WTC11 (cell line): Measurements from ENCODE around the gene SAFB. TPM values are rescaled to one million over a fixed set of nuclear protein-coding genes. Genes with fewer than 3 reads are reported as not detected.

Experiments
- ATAC-seq: fragments of 200-7000 bp; cut with Tn5 transposase; 2 replicates; pipeline ENCODE4 v1.10.0; 2021; ENCODE audit warnings: mild to moderate bottlenecking, moderate library complexity
- CTCF ChIA-PET: fragments of 300-600 bp; sonication (Branson Sonifier 250); formaldehyde crosslinking; loops from one replicate; lab custom pipeline; 2021; ENCODE audit warnings: antibody characterized with exemption; lab: Charles Lee
- POLR2A ChIA-PET: fragments of 350-600 bp; sonication (Branson Sonifier 250); formaldehyde crosslinking; loops from one replicate; lab custom pipeline; 2021; ENCODE audit warnings: antibody characterized with exemption; lab: Charles Lee
- DNase-seq: peaks from one replicate; pipeline ENCODE4 v3.0.0; 2021; ENCODE audit warnings: low spot score
- H3K27ac Mint-ChIP-seq: 2 replicates; pipeline ENCODE4 v1.8.0; 2021; ENCODE audit warnings: mixed read lengths
- H3K27me3 Mint-ChIP-seq: 2 replicates; pipeline ENCODE4 v1.8.0; 2021; ENCODE audit warnings: low read depth, mild to moderate bottlenecking, moderate library complexity, mixed read lengths
- H3K36me3 Mint-ChIP-seq: 2 replicates; pipeline ENCODE4 v1.8.0; 2021; ENCODE audit warnings: mixed read lengths
- H3K4me1 Mint-ChIP-seq: 2 replicates; pipeline ENCODE4 v1.8.0; 2022; ENCODE audit warnings: mixed read lengths
- H3K4me3 Mint-ChIP-seq: 2 replicates; pipeline ENCODE4 v1.8.0; 2021; ENCODE audit warnings: mild to moderate bottlenecking, moderate library complexity, mixed read lengths
- H3K9me3 Mint-ChIP-seq: 2 replicates; pipeline ENCODE4 v1.8.0; 2021; ENCODE audit warnings: mixed read lengths
- CREM ChIP-seq: sonication (generic); formaldehyde crosslinking; IDR thresholded peaks from 2 replicates; pipeline ENCODE4 v1.8.1; 2022; ENCODE audit warnings: mild to moderate bottlenecking, missing genetic modification reagents, moderate library complexity
- FOXP1 ChIP-seq: sonication (generic); formaldehyde crosslinking; IDR thresholded peaks from 2 replicates; pipeline ENCODE4 v1.8.0; 2022; ENCODE audit warnings: missing genetic modification reagents, mild to moderate bottlenecking, moderate library complexity, borderline replicate concordance
- GRHL2 ChIP-seq: fragments of 250-450 bp; sonication (Bioruptor Pico); IDR thresholded peaks from 2 replicates; pipeline ENCODE4 v1.8.0; 2022; ENCODE audit warnings: mild to moderate bottlenecking, moderate library complexity; ENCODE audit not compliant: insufficient replicate concordance, severe bottlenecking
- NFATC4 ChIP-seq: fragments of 250-450 bp; sonication (Bioruptor Pico); IDR thresholded peaks from 2 replicates; pipeline ENCODE4 v1.9.0; 2021; ENCODE audit warnings: mild to moderate bottlenecking
- OVOL2 ChIP-seq: fragments of 250-450 bp; sonication (Bioruptor Pico); IDR thresholded peaks from 2 replicates; pipeline ENCODE4 v1.9.0; 2021; ENCODE audit warnings: mild to moderate bottlenecking, borderline replicate concordance
- RELA ChIP-seq: sonication (generic); formaldehyde crosslinking; IDR thresholded peaks from 2 replicates; pipeline ENCODE4 v1.8.1; 2022; ENCODE audit warnings: missing genetic modification reagents, mild to moderate bottlenecking, borderline replicate concordance
- TEAD4 ChIP-seq: sonication (generic); formaldehyde crosslinking; IDR thresholded peaks from 2 replicates; pipeline ENCODE4 v1.8.0; 2022; ENCODE audit warnings: mild to moderate bottlenecking, missing genetic modification reagents
- ZNF219 ChIP-seq: sonication (generic); formaldehyde crosslinking; IDR thresholded peaks from 2 replicates; pipeline ENCODE4 v1.8.0; 2023; ENCODE audit warnings: missing genetic modification reagents, mild to moderate bottlenecking, borderline replicate concordance
- ZNF232 ChIP-seq: sonication (generic); formaldehyde crosslinking; IDR thresholded peaks from 2 replicates; pipeline ENCODE4 v1.8.0; 2022; ENCODE audit warnings: mild to moderate bottlenecking, missing genetic modification reagents
- ZNF396 ChIP-seq: fragments of 250-450 bp; sonication (Bioruptor Pico); IDR thresholded peaks from 2 replicates; pipeline ENCODE4 v1.8.0; 2021; ENCODE audit warnings: mild to moderate bottlenecking, moderate library complexity, borderline replicate concordance
- ZNF416 ChIP-seq: fragments of 250-450 bp; sonication (Bioruptor Pico); IDR thresholded peaks from 2 replicates; pipeline ENCODE4 v1.9.0; 2021; ENCODE audit warnings: mild to moderate bottlenecking, inconsistent platforms
- ZNF423 ChIP-seq: fragments of 250-450 bp; sonication (Bioruptor Pico); IDR thresholded peaks from 2 replicates; pipeline ENCODE4 v2.1.2; 2022; ENCODE audit warnings: mild to moderate bottlenecking, moderate library complexity
- total RNA-seq: library from RNA; stranded (reverse); gene quantifications from 3 replicates; pipeline ENCODE4 v1.2.3, GENCODE V29; 2021
- TF ChIP-seq, protein P1 (sequence below): sonication (generic); formaldehyde crosslinking; IDR thresholded peaks from 2 replicates; pipeline ENCODE4 v1.8.1; 2022; ENCODE audit warnings: mild to moderate bottlenecking, moderate library complexity, missing genetic modification reagents
- TF ChIP-seq, protein P2 (sequence below): sonication (generic); formaldehyde crosslinking; IDR thresholded peaks from 2 replicates; pipeline ENCODE4 v1.8.0; 2022; ENCODE audit warnings: mild to moderate bottlenecking, missing genetic modification reagents
- TF ChIP-seq, protein P3 (sequence below): fragments of 200-600 bp; IDR thresholded peaks from 2 replicates; pipeline ENCODE4 v1.8.0; 2022; ENCODE audit warnings: antibody characterized with exemption
- TF ChIP-seq, protein P4 (sequence below): fragments of 250-450 bp; sonication (Bioruptor Pico); IDR thresholded peaks from 2 replicates; pipeline ENCODE4 v1.9.0; 2021; ENCODE audit warnings: mild to moderate bottlenecking
- TF ChIP-seq, protein P5 (sequence below): sonication (generic); formaldehyde crosslinking; IDR thresholded peaks from 2 replicates; pipeline ENCODE4 v1.8.1; 2023; ENCODE audit warnings: mild to moderate bottlenecking, missing genetic modification reagents, moderate library complexity
- TF ChIP-seq, protein P6 (sequence below): fragments of 250-450 bp; sonication (Bioruptor Pico); IDR thresholded peaks from 2 replicates; pipeline ENCODE4 v1.9.0; 2021; ENCODE audit warnings: mild to moderate bottlenecking
- TF ChIP-seq, protein P7 (sequence below): sonication (generic); formaldehyde crosslinking; IDR thresholded peaks from 2 replicates; pipeline ENCODE4 v1.8.1; 2023; ENCODE audit warnings: mild to moderate bottlenecking, moderate library complexity, missing genetic modification reagents
- TF ChIP-seq, protein P8 (sequence below): sonication (generic); formaldehyde crosslinking; conservative IDR thresholded peaks from 2 replicates; pipeline ENCODE4 v1.8.1; 2023; ENCODE audit warnings: mild to moderate bottlenecking, low read depth, missing genetic modification reagents, moderate library complexity

Gene SAFB
- total RNA-seq, 1 experiment from 2014 or later: 141 TPM

DNA sequence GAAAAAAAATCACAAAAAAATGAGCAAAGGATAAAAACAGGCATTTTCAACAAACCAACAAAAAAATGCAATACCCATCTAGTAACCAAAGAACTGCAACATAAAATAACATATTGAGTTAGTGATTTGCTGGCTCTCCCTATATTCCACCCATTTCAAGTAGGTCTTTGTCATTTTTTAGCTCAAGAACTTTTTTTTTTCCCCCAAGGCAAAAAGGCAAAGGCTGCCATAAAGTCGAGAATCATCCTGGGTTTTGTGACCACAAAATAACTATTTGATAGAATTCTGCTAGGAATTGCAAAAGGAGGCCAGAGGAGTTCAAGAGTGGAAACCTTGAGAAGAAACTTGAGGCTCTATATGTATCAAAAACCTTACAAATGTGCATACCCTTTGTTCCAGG lies 5.8 kb upstream of the SAFB start (continued):
- TF ChIP-seq ZNF423 (no peak), GRHL2 (CRISPR knock-in tag) (no peak), ZNF232 (no peak), ZNF416 (CRISPR knock-in tag) (no peak)
- TF ChIP-seq, protein P1, sequence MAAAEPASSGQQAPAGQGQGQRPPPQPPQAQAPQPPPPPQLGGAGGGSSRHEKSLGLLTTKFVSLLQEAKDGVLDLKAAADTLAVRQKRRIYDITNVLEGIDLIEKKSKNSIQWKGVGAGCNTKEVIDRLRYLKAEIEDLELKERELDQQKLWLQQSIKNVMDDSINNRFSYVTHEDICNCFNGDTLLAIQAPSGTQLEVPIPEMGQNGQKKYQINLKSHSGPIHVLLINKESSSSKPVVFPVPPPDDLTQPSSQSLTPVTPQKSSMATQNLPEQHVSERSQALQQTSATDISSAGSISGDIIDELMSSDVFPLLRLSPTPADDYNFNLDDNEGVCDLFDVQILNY (CRISPR knock-in tag): no peak
- TF ChIP-seq, protein P2, sequence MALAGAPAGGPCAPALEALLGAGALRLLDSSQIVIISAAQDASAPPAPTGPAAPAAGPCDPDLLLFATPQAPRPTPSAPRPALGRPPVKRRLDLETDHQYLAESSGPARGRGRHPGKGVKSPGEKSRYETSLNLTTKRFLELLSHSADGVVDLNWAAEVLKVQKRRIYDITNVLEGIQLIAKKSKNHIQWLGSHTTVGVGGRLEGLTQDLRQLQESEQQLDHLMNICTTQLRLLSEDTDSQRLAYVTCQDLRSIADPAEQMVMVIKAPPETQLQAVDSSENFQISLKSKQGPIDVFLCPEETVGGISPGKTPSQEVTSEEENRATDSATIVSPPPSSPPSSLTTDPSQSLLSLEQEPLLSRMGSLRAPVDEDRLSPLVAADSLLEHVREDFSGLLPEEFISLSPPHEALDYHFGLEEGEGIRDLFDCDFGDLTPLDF: no peak
- TF ChIP-seq, protein P3, sequence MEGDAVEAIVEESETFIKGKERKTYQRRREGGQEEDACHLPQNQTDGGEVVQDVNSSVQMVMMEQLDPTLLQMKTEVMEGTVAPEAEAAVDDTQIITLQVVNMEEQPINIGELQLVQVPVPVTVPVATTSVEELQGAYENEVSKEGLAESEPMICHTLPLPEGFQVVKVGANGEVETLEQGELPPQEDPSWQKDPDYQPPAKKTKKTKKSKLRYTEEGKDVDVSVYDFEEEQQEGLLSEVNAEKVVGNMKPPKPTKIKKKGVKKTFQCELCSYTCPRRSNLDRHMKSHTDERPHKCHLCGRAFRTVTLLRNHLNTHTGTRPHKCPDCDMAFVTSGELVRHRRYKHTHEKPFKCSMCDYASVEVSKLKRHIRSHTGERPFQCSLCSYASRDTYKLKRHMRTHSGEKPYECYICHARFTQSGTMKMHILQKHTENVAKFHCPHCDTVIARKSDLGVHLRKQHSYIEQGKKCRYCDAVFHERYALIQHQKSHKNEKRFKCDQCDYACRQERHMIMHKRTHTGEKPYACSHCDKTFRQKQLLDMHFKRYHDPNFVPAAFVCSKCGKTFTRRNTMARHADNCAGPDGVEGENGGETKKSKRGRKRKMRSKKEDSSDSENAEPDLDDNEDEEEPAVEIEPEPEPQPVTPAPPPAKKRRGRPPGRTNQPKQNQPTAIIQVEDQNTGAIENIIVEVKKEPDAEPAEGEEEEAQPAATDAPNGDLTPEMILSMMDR: no peak

DNA sequence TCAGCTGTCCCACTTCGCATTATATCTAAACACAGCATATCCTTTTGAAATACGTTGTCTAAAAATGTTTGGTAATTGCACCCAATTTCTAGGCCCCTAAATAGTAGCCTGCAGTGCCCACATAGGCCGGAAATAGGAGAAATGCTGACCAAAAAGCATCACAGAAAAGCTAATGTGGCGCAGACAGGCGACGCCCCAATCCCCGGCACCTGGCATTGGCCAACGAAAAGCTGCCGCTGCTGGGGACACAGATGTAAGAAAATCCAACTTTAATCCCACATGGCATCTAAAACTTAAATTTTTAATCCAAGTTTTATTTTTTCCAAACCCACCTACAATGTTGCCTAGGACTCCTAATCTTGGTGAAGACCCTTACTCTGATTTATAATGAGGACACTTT lies 4.3 kb upstream of the SAFB start:
- no peak for TF ChIP-seq FOXP1 (CRISPR knock-in tag)
- no peak for TF ChIP-seq ZNF416 (CRISPR knock-in tag)
- no peak for TF ChIP-seq NFATC4
- TF ChIP-seq TEAD4 (CRISPR knock-in tag): no peak
- no peak for TF ChIP-seq ZNF396 (CRISPR knock-in tag)
- TF ChIP-seq, protein P4, sequence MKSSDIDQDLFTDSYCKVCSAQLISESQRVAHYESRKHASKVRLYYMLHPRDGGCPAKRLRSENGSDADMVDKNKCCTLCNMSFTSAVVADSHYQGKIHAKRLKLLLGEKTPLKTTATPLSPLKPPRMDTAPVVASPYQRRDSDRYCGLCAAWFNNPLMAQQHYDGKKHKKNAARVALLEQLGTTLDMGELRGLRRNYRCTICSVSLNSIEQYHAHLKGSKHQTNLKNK (CRISPR knock-in tag): no peak
- no peak for TF ChIP-seq ZNF219
- TF ChIP-seq, protein P5, sequence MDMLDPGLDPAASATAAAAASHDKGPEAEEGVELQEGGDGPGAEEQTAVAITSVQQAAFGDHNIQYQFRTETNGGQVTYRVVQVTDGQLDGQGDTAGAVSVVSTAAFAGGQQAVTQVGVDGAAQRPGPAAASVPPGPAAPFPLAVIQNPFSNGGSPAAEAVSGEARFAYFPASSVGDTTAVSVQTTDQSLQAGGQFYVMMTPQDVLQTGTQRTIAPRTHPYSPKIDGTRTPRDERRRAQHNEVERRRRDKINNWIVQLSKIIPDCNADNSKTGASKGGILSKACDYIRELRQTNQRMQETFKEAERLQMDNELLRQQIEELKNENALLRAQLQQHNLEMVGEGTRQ (CRISPR knock-in tag): no peak
- TF ChIP-seq OVOL2 (CRISPR knock-in tag): no peak
- TF ChIP-seq, protein P6, sequence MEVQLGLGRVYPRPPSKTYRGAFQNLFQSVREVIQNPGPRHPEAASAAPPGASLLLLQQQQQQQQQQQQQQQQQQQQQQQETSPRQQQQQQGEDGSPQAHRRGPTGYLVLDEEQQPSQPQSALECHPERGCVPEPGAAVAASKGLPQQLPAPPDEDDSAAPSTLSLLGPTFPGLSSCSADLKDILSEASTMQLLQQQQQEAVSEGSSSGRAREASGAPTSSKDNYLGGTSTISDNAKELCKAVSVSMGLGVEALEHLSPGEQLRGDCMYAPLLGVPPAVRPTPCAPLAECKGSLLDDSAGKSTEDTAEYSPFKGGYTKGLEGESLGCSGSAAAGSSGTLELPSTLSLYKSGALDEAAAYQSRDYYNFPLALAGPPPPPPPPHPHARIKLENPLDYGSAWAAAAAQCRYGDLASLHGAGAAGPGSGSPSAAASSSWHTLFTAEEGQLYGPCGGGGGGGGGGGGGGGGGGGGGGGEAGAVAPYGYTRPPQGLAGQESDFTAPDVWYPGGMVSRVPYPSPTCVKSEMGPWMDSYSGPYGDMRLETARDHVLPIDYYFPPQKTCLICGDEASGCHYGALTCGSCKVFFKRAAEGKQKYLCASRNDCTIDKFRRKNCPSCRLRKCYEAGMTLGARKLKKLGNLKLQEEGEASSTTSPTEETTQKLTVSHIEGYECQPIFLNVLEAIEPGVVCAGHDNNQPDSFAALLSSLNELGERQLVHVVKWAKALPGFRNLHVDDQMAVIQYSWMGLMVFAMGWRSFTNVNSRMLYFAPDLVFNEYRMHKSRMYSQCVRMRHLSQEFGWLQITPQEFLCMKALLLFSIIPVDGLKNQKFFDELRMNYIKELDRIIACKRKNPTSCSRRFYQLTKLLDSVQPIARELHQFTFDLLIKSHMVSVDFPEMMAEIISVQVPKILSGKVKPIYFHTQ (CRISPR knock-in tag): no peak
- TF ChIP-seq RELA (CRISPR knock-in tag): no peak
- TF ChIP-seq, protein P7, sequence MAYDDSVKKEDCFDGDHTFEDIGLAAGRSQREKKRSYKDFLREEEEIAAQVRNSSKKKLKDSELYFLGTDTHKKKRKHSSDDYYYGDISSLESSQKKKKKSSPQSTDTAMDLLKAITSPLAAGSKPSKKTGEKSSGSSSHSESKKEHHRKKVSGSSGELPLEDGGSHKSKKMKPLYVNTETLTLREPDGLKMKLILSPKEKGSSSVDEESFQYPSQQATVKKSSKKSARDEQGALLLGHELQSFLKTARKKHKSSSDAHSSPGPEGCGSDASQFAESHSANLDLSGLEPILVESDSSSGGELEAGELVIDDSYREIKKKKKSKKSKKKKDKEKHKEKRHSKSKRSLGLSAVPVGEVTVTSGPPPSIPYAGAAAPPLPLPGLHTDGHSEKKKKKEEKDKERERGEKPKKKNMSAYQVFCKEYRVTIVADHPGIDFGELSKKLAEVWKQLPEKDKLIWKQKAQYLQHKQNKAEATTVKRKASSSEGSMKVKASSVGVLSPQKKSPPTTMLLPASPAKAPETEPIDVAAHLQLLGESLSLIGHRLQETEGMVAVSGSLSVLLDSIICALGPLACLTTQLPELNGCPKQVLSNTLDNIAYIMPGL (CRISPR knock-in tag): no peak
- TF ChIP-seq, protein P8, sequence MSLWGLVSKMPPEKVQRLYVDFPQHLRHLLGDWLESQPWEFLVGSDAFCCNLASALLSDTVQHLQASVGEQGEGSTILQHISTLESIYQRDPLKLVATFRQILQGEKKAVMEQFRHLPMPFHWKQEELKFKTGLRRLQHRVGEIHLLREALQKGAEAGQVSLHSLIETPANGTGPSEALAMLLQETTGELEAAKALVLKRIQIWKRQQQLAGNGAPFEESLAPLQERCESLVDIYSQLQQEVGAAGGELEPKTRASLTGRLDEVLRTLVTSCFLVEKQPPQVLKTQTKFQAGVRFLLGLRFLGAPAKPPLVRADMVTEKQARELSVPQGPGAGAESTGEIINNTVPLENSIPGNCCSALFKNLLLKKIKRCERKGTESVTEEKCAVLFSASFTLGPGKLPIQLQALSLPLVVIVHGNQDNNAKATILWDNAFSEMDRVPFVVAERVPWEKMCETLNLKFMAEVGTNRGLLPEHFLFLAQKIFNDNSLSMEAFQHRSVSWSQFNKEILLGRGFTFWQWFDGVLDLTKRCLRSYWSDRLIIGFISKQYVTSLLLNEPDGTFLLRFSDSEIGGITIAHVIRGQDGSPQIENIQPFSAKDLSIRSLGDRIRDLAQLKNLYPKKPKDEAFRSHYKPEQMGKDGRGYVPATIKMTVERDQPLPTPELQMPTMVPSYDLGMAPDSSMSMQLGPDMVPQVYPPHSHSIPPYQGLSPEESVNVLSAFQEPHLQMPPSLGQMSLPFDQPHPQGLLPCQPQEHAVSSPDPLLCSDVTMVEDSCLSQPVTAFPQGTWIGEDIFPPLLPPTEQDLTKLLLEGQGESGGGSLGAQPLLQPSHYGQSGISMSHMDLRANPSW (CRISPR knock-in tag): no peak
- TF ChIP-seq CREM (CRISPR knock-in tag): no peak
- TF ChIP-seq, all 79 proteins: peak for 0
- ATAC-seq (no peak), DNase-seq (no peak)
- Mint-ChIP-seq H3K4me1 (peaks cover 12% of the 10 kb centered on the region), H3K27me3 (peaks cover 5% of the 10 kb centered on the region), H3K27ac (no peak overlapping the region), H3K9me3 (no peaks in the 10 kb centered on the region), H3K36me3 (peaks cover 66% of the 10 kb centered on the region), H3K4me3 (no peak overlapping the region)
- POLR2A ChIA-PET: no interaction called here
- CTCF ChIA-PET: interaction anchor here (1.2 kb wide), 1 partner anchor 38 kb away, joined by 3 read pairs; no protein-coding TSS in a partner anchor
